Lung (tissue), 12 donors: ENCODE measurements around the gene MSH3. TPM values are rescaled to one million over a fixed set of nuclear protein-coding genes. Genes with fewer than 3 reads are reported as not detected.

ENCODE experiments used
- ATAC-seq: fragments of 200-7000 bp; cut with Tn5 transposase; one replicate; pipeline ENCODE4 v1.9.1; 2020; ENCODE audit warnings: moderate number of reproducible peaks; ENCODE audit not compliant: insufficient read depth, low FRiP score
- DNase-seq, 3 donors: peaks; one replicate each; pipeline ENCODE4 v3.0.0-alpha.2; 2013 to 2017
- H3K27ac ChIP-seq, 2 donors: one replicate each; pipeline ENCODE4 v1.5.1; 2013; ENCODE audit warnings: mild to moderate bottlenecking in 2 of 2, moderate library complexity in 2 of 2, control low read depth in 1 of 2, inconsistent platforms in 1 of 2, low read depth in 1 of 2, low read length in 1 of 2
- H3K27me3 ChIP-seq, 3 donors: one replicate each; pipeline ENCODE4 v1.5.1; 2013; ENCODE audit warnings: low read length in 2 of 3; ENCODE audit not compliant: control insufficient read depth in 3 of 3, insufficient read depth in 3 of 3
- H3K36me3 ChIP-seq, 4 donors: one replicate each; pipeline ENCODE4 v1.5.1; 2013; ENCODE audit warnings: low read length in 4 of 4, mild to moderate bottlenecking in 1 of 4, moderate library complexity in 1 of 4; ENCODE audit not compliant: control insufficient read depth in 4 of 4, insufficient read depth in 4 of 4
- H3K4me1 ChIP-seq, 5 donors: one replicate each; pipeline ENCODE4 v1.5.1; 2013; ENCODE audit warnings: low read length in 5 of 5, mild to moderate bottlenecking in 2 of 5, moderate library complexity in 1 of 5; ENCODE audit not compliant: control insufficient read depth in 5 of 5, insufficient read depth in 5 of 5
- H3K4me3 ChIP-seq: one replicate; pipeline ENCODE4 v1.5.1; 2013; ENCODE audit warnings: mild to moderate bottlenecking, control low read depth, moderate library complexity
- H3K9ac ChIP-seq, 2 donors: one replicate each; pipeline ENCODE4 v1.5.1; 2013; ENCODE audit warnings: low read length in 2 of 2, control low read depth in 1 of 2; ENCODE audit not compliant: insufficient read depth in 1 of 2
- H3K9me3 ChIP-seq, 4 donors: one replicate each; pipeline ENCODE4 v1.5.1; 2013; ENCODE audit warnings: low read length in 3 of 4, mild to moderate bottlenecking in 1 of 4, moderate library complexity in 1 of 4; ENCODE audit not compliant: control insufficient read depth in 4 of 4, insufficient read depth in 3 of 4
- CTCF ChIP-seq: IDR thresholded peaks from 2 replicates; pipeline ENCODE4 v1.5.1; 2012; ENCODE audit warnings: mild to moderate bottlenecking; ENCODE audit errors: control extremely low read depth, extremely low read depth
- WGBS, 2 donors: extraction: QIAGEN DNeasy Blood & Tissue Kit; methylation state at CpG; one replicate each; pipeline ENCODE4 v1.1.7; 2013; 5-methylcytosine and 5-hydroxymethylcytosine counted together
- polyA plus RNA-seq, 2 donors: library from polyadenylated mRNA; stranded (reverse); fragments of 200-250 nt; gene quantifications; one replicate each; pipeline ENCODE4 v1.2.1, GENCODE V29; 2013
- total RNA-seq, 2 donors: library from RNA; depleted of rRNA in 1 of 2; stranded (reverse); fragments of >200 nt in 1 of 2; gene quantifications; one replicate each; pipeline ENCODE4 v1.2.1, GENCODE V29; 2014 to 2021
- donor health status: control.
- donor health status: control.
- donor health status: Bipolar disorder and iron deficiency.
- donor health status: healthy.
- donor health status: DM: yes; HTN: yes; CAD: no.

The MSH3 gene
- total and polyA plus RNA-seq, 4 donors: 2.8 to 29.0 (median 9.6) TPM

DNA sequence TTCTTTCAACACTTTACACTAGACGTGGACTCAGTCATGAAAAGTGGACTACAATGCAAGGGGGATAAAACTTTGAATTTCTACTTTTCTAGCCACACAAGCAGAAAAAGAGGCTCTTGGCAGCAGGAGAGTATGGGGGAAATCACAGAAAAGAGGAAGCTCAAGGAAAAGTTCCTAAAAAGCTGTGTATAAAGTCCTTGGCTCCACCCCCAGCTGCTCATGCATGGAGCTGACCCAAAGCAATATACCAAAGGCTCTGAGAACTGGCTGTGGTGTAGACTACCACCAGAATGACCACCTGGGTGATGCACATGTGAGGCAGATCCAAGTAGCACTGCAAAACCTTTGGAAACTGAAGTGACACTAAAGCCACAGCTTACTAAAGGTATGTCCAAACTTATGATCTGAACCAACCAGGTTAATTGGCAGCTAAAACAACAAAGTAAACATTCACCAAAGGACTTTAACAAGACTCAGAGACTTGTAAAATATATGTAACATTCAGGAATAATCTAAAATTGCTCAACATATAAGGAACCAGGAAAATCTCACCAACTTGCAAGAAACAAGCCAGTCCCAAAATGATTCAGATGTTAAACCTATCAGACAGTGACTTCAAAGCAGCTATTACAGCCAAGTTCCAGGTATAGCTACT, 250.2 kb downstream of the MSH3 start:
- no peak for DNase-seq
- 9 to 59% methylated on average over 1 of the region's 1 CpG for WGBS, 2 donors
- TF ChIP-seq CTCF: no peak
- ATAC-seq: no peak
- Histone ChIP-seq H3K27me3 (no peaks in the 10 kb centered on the region), H3K4me3 (no peak overlapping the region), H3K4me1 (no peaks in the 10 kb centered on the region), H3K9me3 (peaks cover 0 to 2% (median 0%) of the 10 kb centered on the region in 4 donors), H3K9ac (no peak overlapping the region), H3K36me3 (peaks cover 0 to 2% (median 0%) of the 10 kb centered on the region in 4 donors), H3K27ac (no peak overlapping the region)

DNA sequence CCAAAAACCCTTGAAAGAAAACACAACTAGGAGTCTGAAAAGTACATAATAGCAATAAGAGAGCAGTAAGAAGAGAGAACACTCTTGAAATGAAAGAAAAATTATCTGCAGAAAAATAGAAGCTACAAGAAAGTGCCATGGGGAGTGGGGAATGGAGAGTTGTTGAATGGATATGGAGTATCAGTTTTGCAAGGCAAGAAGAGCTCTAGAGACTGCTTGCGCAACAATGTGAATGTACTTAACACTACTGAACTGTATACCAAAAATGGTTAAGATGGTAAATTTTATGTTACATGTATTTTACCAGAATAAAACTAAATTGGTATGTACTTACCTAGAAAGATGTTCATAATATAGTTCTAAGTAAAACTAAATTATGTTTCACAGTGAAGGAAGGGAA, 251.0 kb downstream of the MSH3 start:
- Histone ChIP-seq H3K4me3 (no peak overlapping the region), H3K27me3 (no peaks in the 10 kb centered on the region), H3K9me3 (peaks cover 0 to 2% (median 0%) of the 10 kb centered on the region in 4 donors), H3K36me3 (peaks cover 0 to 2% (median 0%) of the 10 kb centered on the region in 4 donors), H3K4me1 (no peaks in the 10 kb centered on the region), H3K27ac (no peak overlapping the region), H3K9ac (no peak overlapping the region)
- WGBS, 2 donors: 77 to 93% methylated on average over 1 of the region's 1 CpG
- no peak for TF ChIP-seq CTCF
- ATAC-seq (no peak), DNase-seq (no peak)

DNA sequence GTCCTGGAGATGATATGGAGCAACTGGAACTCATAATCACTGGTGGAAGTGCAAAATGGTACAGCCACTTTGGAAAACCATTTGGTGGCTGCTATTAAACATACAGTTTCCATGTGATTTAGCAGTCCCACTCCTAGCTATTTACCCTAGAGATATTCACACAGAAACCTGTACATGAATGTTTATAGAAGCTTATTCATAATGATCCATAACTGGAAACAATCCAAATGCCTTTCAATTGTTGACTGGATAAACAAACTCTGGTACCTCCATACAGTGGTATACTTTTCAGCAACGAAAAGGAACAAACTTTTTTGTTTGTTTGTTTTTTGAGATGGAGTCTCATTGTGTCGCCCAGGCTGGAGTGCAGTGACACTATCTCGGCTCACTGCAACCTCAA, 258.0 kb downstream of the MSH3 start:
- H3K27me3 ChIP-seq: no peaks in the 10 kb centered on the region
- no peaks in the 10 kb centered on the region for H3K36me3 ChIP-seq
- no peak for DNase-seq
- H3K9ac ChIP-seq: no peak overlapping the region
- no peak overlapping the region for H3K4me3 ChIP-seq
- ATAC-seq: no peak
- peaks cover 0 to 4% (median 1%) of the 10 kb centered on the region in 4 donors for H3K9me3 ChIP-seq
- WGBS, 2 donors: 86 to 89% methylated on average over 3 of the region's 3 CpGs
- TF ChIP-seq CTCF: no peak
- H3K4me1 ChIP-seq: no peaks in the 10 kb centered on the region
- H3K27ac ChIP-seq: no peak overlapping the region

DNA sequence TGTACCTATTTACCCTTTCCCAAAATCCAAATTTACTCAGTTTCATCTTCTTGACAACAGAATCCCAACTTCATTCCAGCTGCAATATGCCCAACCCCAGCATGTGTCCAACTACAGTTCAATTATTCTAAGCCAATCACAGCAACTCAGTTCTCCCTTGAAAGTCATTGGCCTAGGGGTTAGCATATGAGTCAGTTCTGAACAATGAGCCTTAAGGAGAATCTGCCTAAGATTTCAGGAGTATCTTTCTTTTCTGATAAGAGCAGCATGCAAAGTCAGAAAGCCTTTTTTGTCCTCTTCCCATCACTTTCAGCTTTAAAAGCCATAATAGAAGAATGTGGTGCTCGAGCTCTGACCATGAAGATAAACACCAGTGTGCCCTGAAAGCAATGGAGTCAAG, 261.3 kb downstream of the MSH3 start:
- no peaks in the 10 kb centered on the region for H3K4me1 ChIP-seq
- no peak overlapping the region for H3K4me3 ChIP-seq
- no peaks in the 10 kb centered on the region for H3K27me3 ChIP-seq
- no peak overlapping the region for H3K27ac ChIP-seq
- WGBS, 2 donors: 89 to 97% methylated on average over 1 of the region's 1 CpG
- H3K36me3 ChIP-seq: no peaks in the 10 kb centered on the region
- ATAC-seq (no peak), DNase-seq (no peak)
- no peak overlapping the region for H3K9ac ChIP-seq
- peaks cover 0 to 4% (median 1%) of the 10 kb centered on the region in 4 donors for H3K9me3 ChIP-seq
- TF ChIP-seq CTCF: no peak
